Myocyte (in vitro differentiated cells): ENCODE results near the gene GALNT13. TPM values are rescaled to one million over a fixed set of nuclear protein-coding genes. Genes with fewer than 3 reads are reported as not detected.

Experiments
- DNase-seq: peaks from one replicate; pipeline ENCODE4 v3.0.0-alpha.2; 2012; ENCODE audit warnings: low read depth
- polyA plus RNA-seq: library from polyadenylated mRNA; unstranded; fragments of >200 nt; gene quantifications from one replicate; pipeline ENCODE4 v1.2.1, GENCODE V29; 2012; ENCODE audit warnings: missing spikeins
- total RNA-seq: library from RNA; depleted of rRNA; stranded (reverse); fragments of >200 nt; gene quantifications from 2 replicates; pipeline ENCODE4 v1.2.3, GENCODE V29; 2014

The GALNT13 gene
- 1.7 and 2.2 TPM in 2 replicates for total RNA-seq
- 4.4 TPM for polyA plus RNA-seq

DNA sequence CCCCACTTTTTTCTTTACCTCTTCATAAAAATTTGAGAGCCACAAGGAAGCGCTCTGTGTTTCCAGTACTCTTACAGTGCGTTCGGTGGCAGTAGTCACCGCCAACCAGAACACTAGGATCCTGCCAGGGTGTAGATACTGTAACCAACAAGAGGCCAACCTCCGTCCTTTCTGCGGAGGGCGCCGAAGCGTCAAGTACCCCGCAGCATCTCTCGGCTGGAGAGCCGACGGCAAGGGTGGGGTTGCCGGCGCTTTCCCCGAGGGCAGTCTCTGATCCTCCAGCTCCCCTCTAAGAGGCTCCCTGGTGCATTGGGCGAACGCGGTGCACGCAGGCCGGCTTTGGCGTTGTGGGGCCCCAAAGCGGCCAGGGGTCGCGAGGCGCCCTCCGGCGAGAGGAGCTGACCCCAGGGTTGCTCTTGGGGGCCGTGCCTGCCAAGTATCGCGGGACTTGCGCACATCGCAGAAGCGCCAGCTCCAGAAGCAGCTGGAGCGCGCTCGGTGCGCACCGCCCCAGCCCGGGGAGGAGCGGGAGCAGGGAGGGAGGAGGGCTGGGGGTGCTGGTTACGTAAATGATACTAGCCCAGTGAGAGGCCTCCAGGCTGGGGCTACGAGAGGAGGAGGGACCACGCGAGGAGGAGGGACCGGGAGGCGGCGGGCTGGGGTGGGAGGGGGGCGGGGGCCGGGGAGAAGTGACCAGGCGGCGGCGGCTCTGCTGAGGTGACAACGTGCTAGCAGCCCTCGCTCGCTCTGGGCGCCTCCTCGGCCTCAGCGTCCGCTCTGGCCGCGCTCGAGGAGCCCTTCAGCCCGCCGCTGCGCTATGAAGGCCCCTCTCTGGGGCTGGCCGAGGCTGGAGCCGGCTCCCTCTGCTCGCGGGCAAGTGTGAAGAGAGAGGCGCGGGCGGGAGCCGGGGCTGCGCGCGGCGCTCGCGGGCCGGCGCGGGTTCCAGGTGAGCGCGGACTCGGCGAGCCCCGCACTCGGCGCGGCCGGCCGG, at the start of gene GALNT13:
Gene GALNT13 (plus strand): TSS at position 692 of the 991 bp plus-strand sequence.
- DNase-seq: peak; percentile 11

DNA sequence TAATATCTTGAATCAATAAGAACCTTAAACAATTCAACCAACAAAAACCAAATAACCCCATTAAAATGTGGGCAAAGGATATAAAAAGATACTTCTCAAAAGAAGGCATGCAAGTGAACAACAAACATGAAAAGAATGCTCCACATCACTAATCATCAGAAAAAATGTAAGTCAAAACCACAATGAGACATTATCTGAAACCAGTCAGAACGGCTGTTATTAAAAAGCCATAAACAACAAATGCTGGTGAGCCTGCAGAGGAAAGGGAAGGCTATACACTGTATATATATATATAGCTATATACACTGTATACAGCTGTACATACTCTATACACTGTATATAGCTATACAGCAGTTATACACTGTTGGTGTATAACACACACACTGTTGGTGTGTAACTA, 47.8 kb upstream of the GALNT13 start:
- DNase-seq: peak; percentile 39

DNA sequence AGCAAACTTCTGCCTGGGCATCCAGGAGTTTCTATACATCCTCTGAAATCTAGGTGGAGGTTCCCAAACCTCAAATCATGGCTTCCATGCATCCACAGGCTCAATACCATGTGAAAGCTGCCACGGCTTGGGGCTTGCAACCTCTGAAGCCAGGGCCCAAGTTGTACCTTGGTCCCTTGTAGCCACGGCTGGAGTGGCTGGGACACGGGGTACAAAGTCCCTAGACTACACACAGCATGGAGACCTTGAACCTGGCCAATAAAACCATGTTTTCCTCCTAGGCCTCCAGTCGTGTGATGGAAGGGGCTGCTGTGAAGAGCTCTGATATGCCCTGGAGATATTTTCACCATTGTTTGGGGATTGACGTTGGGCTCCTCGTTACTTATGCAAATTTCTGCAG, 43.4 kb upstream of the GALNT13 start:
- DNase-seq: no peak

DNA sequence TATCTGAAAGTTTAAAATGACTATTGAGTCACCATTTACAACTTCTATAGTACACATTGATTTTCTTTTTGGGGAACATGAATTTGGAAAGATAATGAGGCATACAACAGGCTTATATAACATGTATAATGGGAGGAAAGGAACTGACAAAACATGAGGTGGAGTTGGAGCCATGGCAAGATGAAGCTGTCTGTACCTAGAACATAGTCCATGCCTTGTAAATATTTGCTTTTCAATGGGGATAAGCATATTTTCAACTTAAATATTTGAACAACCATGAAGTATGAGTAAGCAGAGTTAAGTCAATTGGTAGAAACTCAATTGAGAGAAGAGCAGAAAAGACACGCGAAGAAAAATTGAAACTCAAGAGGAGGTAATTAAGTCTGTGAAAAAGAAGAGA, 37.1 kb upstream of the GALNT13 start:
- DNase-seq: no peak

DNA sequence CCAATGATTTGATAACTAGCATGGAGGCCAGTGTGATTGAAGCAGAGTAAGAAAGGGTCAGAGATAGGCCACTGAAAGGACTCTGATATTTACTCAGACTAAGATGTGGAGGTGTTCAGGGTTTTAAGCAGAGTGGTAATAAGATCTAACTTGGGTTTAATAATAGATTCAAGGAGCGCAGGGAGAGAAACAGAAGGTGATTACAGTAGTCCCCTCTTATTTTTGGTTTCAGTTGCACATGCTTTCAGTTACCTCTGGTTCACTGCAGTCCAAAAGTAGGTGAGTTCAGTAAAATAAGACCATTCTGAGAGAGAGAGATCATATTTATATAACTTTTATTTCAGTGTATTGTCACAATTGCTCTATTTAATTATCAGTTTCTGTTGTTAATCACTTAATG, 13.5 kb upstream of the GALNT13 start:
- no peak for DNase-seq

DNA sequence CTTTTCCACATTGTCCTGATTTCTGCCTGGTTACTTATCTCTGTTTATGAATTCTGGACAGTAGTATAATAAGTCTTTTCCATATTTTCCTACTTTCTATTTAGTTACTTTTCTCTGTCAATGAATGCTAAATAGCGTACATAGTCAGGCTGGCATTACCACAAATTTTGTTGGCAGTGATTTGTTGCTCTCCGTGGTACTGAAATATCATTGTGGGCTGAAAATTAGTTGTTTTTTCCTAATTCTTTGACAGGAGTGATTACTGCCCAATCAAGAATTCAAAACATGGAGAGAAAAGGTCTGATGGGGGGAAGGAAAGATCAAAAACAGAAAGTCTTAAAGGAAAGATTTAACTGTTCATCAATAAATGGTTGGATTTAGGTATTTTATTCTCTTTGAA, 7.7 kb upstream of the GALNT13 start:
- peak; percentile 22 for DNase-seq

DNA sequence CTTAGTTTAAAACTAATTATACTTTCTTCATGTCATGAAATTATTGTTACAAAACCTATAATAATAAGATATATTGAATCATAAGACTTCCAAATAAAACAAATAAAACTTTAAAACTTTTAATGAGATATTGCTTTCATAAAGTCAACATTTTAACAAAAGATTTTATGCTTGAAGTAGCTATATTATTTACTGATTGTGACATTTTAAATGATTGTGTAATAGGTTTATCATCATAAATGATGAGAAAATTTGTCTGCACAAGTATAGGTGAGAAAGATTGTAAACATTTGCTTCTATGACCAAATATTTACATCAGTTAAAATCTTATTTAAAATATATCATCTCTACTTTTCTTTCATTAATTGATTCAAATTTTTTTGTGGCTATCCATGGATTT, 5.1 kb upstream of the GALNT13 start:
- no peak for DNase-seq

DNA sequence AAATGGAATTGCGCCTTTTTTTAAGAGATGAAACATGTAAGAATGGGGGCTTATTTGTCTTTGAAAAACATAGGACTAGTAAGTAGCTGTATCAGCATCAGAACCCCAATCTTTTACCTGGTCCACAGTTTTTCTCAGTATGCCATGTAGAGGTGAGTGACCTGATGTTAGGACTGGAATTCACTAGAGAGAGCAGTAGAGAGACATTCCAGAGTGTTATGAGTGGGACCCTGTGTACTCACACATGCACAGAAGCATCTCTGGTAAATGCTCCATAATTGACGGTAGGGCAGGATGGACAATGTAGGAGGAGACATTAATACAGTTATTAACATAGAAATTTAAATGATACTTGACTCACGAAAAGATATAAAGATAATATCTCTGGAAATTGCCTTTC, 1.4 kb upstream of the GALNT13 start:
- no peak for DNase-seq

DNA sequence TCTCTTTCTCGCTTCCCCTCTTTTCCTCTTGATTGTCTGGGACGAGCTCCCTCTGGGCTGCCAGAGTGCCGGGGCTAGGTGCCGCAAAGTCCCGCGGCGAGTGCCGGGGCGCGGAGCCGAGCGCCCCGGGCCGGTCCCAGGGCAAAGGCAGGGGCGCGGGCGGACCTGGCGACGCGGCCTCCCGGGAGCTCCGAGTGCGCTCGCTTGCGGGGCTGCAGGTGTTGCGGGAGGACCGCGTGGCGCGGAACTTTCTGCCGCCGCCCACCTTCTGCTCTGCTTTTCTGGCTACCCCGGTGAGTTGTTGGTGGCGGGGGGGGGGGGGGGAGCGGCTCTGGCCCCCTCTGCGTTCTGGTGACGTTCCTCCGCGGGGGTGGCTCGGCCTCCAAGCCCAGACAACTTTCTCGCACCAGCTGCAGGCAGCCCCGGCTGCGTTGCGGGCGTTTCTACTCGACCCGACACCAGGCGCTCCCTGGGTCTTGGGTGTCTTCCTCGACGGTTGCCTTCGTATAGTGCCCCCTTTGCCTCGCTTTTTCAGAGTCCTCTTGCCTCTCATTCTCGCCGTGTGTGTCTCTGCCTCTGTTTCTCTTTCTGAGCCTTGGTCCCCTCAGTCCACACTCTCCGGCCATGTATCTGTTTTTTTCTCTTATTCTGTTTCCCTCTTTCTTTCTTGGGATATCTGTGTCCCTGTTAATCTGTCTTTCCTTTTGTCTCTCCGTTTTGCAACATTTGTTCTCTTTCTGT, 759 bp downstream of the GALNT13 start:
- DNase-seq: no peak

DNA sequence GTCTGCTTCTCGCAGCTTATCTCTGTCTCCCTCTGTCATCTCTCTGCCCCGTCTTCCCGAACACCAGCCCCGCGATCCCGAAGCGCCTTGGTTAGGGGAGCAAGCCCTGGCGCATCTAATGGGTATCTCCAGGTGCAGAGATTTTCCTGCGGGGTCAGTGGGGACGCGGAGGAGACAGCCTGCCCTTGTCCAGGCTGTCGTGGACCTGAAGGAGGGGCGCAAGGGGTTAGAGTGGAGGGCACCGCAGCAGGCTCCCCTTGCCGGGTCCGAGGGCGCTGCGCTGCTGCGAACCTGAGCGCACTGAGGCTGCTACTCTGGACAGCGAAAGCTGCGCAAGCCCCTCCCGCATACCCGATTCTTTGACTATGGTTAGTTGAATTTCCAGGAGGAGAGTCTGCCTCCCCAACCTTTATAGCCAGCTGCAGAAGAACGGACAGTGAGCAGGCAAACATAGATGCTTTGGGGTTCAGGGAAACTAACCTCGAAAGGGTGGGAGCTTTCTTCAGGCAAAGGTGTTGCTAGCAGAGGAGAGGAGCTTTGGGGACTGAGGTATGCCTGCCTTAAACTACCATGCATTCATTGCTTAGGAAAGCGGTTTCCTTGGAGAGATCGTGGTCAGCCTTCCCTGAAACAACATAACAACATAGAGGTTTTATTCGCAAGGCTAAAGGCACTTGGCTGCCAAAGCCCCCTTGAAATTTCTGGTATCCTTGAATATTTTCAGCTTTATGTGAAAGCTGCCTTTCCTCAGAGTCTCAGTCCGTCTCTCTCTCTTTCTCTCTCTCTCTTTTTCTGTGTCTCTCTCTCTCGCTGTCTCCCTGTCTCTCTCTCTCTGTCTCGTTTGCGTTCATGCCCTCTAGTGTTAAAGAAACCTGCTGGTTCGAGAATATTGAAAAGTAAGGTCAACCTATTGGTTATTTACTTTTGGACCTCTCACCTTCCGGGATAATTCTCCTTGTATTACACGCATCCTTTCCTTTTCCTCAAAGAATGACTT, 1.6 kb downstream of the GALNT13 start:
- no peak for DNase-seq

DNA sequence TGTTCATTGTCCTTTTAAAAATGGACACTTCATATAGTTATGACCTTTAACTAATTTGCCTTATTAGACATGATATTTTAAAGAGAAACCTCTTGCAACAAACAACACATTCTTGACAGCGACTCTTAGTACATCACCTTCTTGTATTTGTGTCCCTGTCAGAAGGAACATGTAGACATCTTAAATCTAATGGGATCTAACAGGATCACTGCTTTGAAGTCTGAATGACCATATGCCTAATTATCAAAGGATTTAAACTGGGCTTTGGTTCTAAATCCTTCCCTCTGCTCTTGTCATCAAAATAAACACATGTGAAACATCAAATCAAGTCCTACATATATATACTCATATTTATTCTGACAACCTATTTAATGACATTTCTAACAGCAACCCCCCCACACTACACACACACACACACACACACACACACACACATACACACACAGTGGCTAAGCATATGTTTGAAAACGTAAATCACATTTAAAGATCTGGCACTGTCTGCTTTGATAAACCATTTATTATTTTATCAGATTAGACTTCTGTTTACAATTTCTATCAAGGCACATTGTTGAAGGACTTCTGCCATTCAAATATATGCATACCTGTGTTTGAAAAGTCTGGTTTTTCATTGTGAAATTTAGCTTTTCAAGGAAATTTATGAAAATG, 4.2 kb downstream of the GALNT13 start:
- no peak for DNase-seq

DNA sequence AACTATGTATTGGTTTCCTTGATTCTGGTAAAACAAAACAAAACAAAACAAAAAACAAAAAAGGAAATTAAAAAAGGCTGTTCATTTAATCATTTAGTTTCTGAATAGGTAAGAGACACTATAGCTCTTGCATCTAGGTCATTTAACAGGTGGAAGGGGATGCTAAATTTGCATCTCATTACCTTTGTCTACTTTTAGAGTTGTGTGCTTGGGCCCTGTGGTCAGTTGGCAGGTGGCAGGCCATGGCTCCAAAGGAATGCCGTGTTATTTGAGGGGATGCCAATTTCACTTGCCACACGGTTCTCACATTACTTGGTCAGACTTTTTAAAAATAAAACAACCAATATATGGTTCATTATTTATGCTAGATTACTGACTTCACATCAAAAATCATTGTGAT, 9.2 kb downstream of the GALNT13 start:
- DNase-seq: peak; percentile 53

DNA sequence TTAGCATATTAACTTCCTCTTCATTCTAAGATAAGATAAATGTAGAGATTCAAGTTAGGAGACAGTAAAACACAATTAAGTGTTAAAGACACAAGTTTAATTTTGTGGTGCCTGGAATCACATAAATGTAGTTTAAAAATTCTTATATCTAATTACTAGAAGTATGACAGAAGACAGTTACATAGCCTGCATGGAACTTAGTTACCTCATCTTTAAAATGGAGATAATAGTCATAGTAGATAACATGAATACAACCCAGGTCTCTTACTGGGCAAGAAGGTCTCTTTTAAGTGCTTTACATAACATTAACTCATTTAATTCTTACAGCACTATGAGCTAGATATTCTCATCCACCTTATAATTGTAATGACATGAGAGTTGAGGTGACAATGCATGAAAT, 15.1 kb downstream of the GALNT13 start:
- no peak for DNase-seq

DNA sequence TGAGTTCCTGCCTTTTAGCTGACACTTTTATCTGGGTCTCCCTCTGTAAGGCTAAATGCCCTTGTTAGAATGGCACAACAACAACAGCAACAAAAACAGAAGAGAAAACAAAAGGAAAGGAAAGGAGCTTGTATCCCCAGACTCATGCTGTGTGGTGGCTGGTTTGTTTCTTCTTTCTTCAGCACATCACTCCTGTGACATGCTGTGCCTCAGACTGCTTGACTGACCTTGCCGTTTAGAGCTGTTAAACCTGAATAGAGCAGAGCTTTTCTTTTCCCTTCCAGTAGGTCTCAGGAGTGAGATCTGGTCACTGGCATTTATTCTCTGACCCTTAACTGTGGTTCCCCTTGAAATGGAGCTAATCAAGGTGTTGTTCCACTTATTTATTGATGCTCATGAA, 18.9 kb downstream of the GALNT13 start:
- DNase-seq: no peak

DNA sequence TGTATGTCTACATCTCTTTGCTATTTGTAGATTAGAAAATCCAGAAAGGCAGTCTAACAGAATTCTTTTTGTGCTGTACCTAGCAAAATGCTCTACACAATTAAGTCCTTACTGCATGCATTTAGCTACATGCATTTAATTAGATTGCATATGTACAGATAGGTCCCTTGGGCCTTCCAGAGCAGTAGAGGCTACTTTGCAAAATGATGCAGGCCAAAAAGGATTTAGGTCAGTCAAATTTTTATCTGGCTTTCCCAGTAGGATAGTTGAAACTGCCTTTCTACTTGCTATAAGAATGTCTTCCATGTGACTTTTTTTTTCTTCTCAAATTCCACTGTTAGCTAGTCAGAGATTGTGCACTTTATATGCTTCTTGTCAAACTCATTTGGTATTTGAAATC, 19.3 kb downstream of the GALNT13 start:
- no peak for DNase-seq

DNA sequence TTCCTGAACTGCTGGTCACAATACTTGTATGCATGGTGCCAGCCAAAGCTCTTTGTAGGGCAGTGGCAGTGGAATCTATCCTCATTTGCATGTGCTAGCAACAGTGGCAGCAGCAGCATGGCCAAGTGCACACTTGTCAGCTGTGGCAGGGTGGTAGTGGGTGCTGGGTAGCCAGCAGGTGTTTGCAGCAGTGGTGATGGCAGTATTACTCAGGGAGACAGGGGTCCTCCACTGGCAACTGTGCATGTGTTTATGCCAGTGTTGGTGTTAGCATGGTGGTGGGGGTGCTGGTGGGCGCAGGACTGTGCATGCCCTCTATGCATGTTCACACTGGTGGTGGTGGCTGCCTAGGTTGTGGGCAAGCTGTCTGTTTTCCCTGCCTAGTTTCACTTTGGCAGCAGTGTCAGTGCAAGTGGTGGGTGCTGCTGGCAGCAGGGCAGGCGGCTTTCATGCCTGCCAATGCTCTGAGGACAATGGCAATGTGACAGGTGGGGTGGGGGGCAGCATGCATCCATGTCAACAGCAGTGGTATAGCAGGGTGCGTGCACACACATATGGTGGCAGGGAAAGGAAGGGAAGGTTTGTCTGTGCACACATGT, 41.2 kb downstream of the GALNT13 start:
- no peak for DNase-seq

DNA sequence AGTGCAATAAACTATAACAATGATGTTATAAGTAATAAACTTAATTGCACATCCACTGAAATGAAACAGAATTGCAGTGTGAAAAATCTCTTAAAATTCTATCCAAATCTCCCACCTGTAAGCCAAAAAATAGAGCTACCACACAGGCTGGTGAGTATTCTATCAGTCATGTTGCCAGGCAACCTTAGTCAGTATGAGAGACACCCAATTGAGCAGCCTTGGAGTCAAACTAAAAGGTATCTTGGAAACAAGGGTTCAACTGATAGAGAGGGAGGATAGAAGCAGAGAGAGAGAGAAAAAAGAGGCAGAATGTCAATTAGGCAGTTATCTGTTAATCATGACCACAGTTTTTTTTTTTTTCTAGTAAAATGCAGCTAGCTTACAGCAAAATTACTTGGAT, 45.8 kb downstream of the GALNT13 start:
- no peak for DNase-seq

DNA sequence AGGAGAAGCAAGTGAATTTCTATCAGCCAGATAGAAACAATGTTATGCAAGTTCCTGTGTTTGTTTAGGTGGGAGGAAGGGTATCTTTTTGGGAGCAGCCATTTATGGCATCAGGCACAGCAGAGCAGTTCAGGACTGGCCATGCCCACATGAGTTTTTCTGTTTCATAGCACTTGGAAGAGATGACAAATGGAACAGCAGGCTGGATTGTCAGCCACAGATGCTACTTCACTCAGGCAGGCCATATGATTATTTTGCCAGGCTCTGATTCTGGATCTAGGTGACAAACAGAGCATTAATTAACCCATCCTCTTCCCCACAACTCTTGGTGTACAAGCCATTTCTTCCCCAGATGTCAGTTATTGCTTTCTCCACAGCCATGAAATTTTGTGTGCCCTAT, 63.8 kb downstream of the GALNT13 start:
- DNase-seq: no peak

DNA sequence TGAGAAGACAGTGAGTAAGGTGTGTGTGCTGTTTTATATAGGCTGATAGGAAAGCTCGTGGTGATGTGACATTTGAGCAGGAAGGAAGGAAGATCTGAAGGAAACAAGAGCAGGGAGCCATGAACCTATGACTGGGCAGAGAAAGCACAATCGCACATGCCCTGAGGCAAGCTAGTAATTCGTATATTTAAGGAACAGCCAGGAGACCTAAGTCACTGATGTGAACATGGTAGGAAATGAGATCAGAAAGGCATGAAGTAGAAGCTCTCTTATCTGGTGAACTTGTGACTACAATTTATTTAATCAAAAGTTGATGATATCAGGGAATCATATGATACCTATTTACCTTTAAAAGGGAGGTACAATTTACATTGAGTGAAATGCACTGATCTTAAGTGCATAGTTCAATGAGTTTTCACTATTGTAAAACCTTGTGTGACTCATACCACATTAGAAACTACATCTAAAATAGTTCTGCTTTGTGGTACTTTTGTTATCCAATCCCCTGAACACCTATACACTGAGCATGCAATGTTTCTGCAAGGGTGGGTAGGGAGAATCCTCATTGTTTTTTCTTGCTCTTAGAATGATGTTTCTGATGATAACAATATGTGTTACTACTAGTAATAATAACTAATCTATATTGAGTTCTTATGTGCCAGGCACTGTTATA, 67.5 kb downstream of the GALNT13 start:
- DNase-seq: no peak

DNA sequence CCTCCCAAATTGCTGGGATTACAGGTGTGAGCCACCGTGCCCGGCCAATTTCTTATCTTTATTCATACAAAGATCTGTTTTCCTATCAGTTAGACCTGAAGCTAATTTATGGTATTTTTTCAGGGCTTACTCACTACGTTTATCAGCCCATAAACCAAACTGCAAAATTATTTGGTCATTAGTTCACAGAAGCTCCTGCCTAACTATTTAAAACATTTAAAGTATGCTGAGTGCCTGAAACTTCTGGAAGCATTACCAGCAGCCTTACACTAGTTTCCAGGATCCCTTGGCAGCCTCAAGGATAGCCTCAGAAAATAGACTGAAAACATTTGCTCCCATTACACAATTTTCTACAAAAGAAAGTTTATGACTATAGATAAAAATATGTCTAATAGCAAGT, 68.8 kb downstream of the GALNT13 start:
- DNase-seq: peak; percentile 39
